ENCODE results near the gene ZFP3.
A peak's percentile ranks its signal among the peaks of the same experiment; 100 is the strongest.
"Not testable (repeated sequence)": the region's sequence is repeated elsewhere in the genome, so short reads cannot be mapped to it uniquely, and the experiment has no call there.

Gene ZFP3

GRCh38 chr17:5121186-5121841, 43.0 kb downstream of the ZFP3 start:
- no peak for TF ChIP-seq CTCF (conservative IDR thresholded peaks at IDR 0.05; ENCODE audit: low read depth, low read length)
- no peak for DNase-seq (ENCODE audit: low read depth)
- H3K4me3 ChIP-seq (ENCODE audit: low read depth, low read length): no peak overlapping the region

- not testable (repeated sequence) for DNase-seq (ENCODE audit: low read depth)
Observed at GRCh38 chr17:5122056-5122455, 43.8 kb downstream of the ZFP3 start.

GRCh38 chr17:5122586-5123342, 44.5 kb downstream of the ZFP3 start:
- TF ChIP-seq CTCF (conservative IDR thresholded peaks at IDR 0.05; ENCODE audit: low read depth, low read length): no peak
- H3K4me3 ChIP-seq (ENCODE audit: low read depth, low read length): peak overlapping the region; percentile 43
- DNase-seq (ENCODE audit: low read depth): peak; percentile 11

More at GRCh38 chr17:5122056-5122455, 43.8 kb downstream of the ZFP3 start:
- H3K4me3 ChIP-seq (ENCODE audit: low read depth, low read length): not testable (repeated sequence)

GRCh38 chr17:5123343-5124124, 45.3 kb downstream of the ZFP3 start:
- TF ChIP-seq CTCF (conservative IDR thresholded peaks at IDR 0.05; ENCODE audit: low read depth, low read length): no peak
- DNase-seq (ENCODE audit: low read depth): no peak
- no peak overlapping the region for H3K4me3 ChIP-seq (ENCODE audit: low read depth, low read length)

- not testable (repeated sequence) for DNase-seq (ENCODE audit: low read depth); H3K4me3 ChIP-seq (ENCODE audit: low read depth, low read length)
Observed at GRCh38 chr17:5124125-5124760, 46.0 kb downstream of the ZFP3 start.

GRCh38 chr17:5124896-5125295, 46.6 kb downstream of the ZFP3 start:
- not testable (repeated sequence) for H3K4me3 ChIP-seq (ENCODE audit: low read depth, low read length)
- peak; percentile 12 for DNase-seq (ENCODE audit: low read depth)

- TF ChIP-seq CTCF (conservative IDR thresholded peaks at IDR 0.05; ENCODE audit: low read depth, low read length): no peak
- no peak overlapping the region for H3K4me3 ChIP-seq (ENCODE audit: low read depth, low read length)
- DNase-seq (ENCODE audit: low read depth): no peak
Observed at GRCh38 chr17:5126719-5127488, 48.6 kb downstream of the ZFP3 start.

GRCh38 chr17:5127910-5128309, 49.6 kb downstream of the ZFP3 start:
- TF ChIP-seq CTCF (conservative IDR thresholded peaks at IDR 0.05; ENCODE audit: low read depth, low read length): no peak
- DNase-seq (ENCODE audit: low read depth): no peak
- H3K4me3 ChIP-seq (ENCODE audit: low read depth, low read length): no peak overlapping the region

- not testable (repeated sequence) for DNase-seq (ENCODE audit: low read depth); H3K4me3 ChIP-seq (ENCODE audit: low read depth, low read length)
Observed at GRCh38 chr17:5128387-5128786, 50.1 kb downstream of the ZFP3 start.

Data from choroid plexus epithelial cell (primary cell).